HAP-1 (cell line): ENCODE measurements around the gene GAS2L1.

Source experiments
- DNase-seq, 2 experiments: peaks; one replicate each; pipeline ENCODE4 v3.0.0-alpha.2; 2016 to 2020; ENCODE audit warnings: low spot score in 2 of 2
- H3K27me3 ChIP-seq: fragments of 250-450 bp; sonication (Bioruptor Pico); 2 replicates; pipeline ENCODE4 v1.5.1; 2020; ENCODE audit warnings: low read depth, mild to moderate bottlenecking, moderate library complexity
- H3K36me3 ChIP-seq: fragments of 250-450 bp; sonication (Bioruptor Pico); replicated peaks from 2 replicates; pipeline ENCODE4 v1.5.1; 2020; ENCODE audit warnings: mild to moderate bottlenecking
- H3K4me1 ChIP-seq: fragments of 250-450 bp; sonication (Bioruptor Pico); 2 replicates; pipeline ENCODE4 v1.5.1; 2020; ENCODE audit warnings: mild to moderate bottlenecking
- H3K4me3 ChIP-seq: fragments of 250-450 bp; sonication (Bioruptor Pico); 2 replicates; pipeline ENCODE4 v1.5.1; 2020; ENCODE audit warnings: mild to moderate bottlenecking, moderate library complexity
- H3K9me3 ChIP-seq: fragments of 250-450 bp; sonication (Bioruptor Pico); 2 replicates; pipeline ENCODE4 v1.5.1; 2020; ENCODE audit warnings: mild to moderate bottlenecking, moderate library complexity
- in situ Hi-C: fragments of 300-500 bp; cut with MboI; formaldehyde crosslinking; loops from 3 replicates; pipeline ENCODE4 v1.14.3; 2020; ENCODE audit warnings: low sequenced_read_pairs, inconsistent platforms, mixed read lengths

GAS2L1 gene

GRCh38 chr22:29317827-29318454 lies 11.5 kb downstream of the GAS2L1 start:
- no peaks in the 10 kb centered on the region for H3K4me1 ChIP-seq
- in situ Hi-C loops: no loop called here
- peaks cover 11% of the 10 kb centered on the region for H3K27me3 ChIP-seq
- no peaks in the 10 kb centered on the region for H3K36me3 ChIP-seq
- H3K4me3 ChIP-seq: no peak overlapping the region
- H3K9me3 ChIP-seq: no peaks in the 10 kb centered on the region
- no peak for DNase-seq

DNA sequence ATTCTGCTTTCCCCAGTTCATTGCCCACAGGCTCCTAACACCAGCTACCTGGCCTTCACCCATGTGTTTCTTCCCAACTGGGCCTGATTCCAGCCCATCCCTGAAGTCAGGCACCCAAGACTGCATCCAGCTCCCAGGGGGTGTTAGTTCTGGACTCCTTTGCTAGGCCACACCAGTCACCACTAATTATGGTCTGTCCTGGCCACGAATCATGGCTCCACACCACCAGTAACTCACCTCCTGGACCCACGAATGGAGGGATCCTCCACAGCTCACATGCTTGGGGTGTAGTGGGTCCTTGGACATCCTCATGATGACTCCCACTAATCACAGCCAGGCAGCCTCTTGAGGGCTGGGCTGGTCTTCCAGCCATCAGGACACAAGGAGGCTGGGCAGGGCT lies 12.6 kb downstream of the GAS2L1 start:
- Histone ChIP-seq H3K27me3 (peaks cover 10% of the 10 kb centered on the region), H3K36me3 (no peaks in the 10 kb centered on the region), H3K9me3 (no peaks in the 10 kb centered on the region), H3K4me3 (no peak overlapping the region), H3K4me1 (no peaks in the 10 kb centered on the region)
- in situ Hi-C loops: no loop called here
- no peak for DNase-seq

- no peaks in the 10 kb centered on the region for H3K27me3 ChIP-seq
- no peaks in the 10 kb centered on the region for H3K36me3 ChIP-seq
- no peak for DNase-seq
- no peaks in the 10 kb centered on the region for H3K4me1 ChIP-seq
- H3K4me3 ChIP-seq: no peak overlapping the region
- in situ Hi-C loops: no loop called here
- H3K9me3 ChIP-seq: no peaks in the 10 kb centered on the region
Observed at GRCh38 chr22:29320546-29320945, 14.1 kb downstream of the GAS2L1 start.

GRCh38 chr22:29323641-29324040 lies 17.2 kb downstream of the GAS2L1 start:
- H3K9me3 ChIP-seq: no peaks in the 10 kb centered on the region
- H3K4me3 ChIP-seq: no peak overlapping the region
- in situ Hi-C loops: no loop called here
- H3K4me1 ChIP-seq: no peaks in the 10 kb centered on the region
- DNase-seq: no peak
- no peaks in the 10 kb centered on the region for H3K27me3 ChIP-seq
- peaks cover 14% of the 10 kb centered on the region for H3K36me3 ChIP-seq

- Histone ChIP-seq H3K27me3 (no peaks in the 10 kb centered on the region), H3K4me1 (no peaks in the 10 kb centered on the region), H3K4me3 (no peak overlapping the region), H3K36me3 (peaks cover 24% of the 10 kb centered on the region), H3K9me3 (no peaks in the 10 kb centered on the region)
- in situ Hi-C loops: no loop called here
- no peak for DNase-seq
Observed at GRCh38 chr22:29325356-29325755, 18.9 kb downstream of the GAS2L1 start.

- in situ Hi-C loops: no loop called here
- no peaks in the 10 kb centered on the region for H3K4me1 ChIP-seq
- no peak overlapping the region for H3K4me3 ChIP-seq
- DNase-seq: no peak
- no peaks in the 10 kb centered on the region for H3K27me3 ChIP-seq
- H3K9me3 ChIP-seq: no peaks in the 10 kb centered on the region
- peaks cover 24% of the 10 kb centered on the region for H3K36me3 ChIP-seq
Observed at GRCh38 chr22:29325785-29326315, 19.4 kb downstream of the GAS2L1 start.

GRCh38 chr22:29326481-29326880 lies 20.0 kb downstream of the GAS2L1 start:
- no peak overlapping the region for H3K4me3 ChIP-seq
- no peaks in the 10 kb centered on the region for H3K27me3 ChIP-seq
- in situ Hi-C loops: no loop called here
- no peaks in the 10 kb centered on the region for H3K4me1 ChIP-seq
- no peaks in the 10 kb centered on the region for H3K9me3 ChIP-seq
- DNase-seq: no peak
- H3K36me3 ChIP-seq: peaks cover 24% of the 10 kb centered on the region

DNA sequence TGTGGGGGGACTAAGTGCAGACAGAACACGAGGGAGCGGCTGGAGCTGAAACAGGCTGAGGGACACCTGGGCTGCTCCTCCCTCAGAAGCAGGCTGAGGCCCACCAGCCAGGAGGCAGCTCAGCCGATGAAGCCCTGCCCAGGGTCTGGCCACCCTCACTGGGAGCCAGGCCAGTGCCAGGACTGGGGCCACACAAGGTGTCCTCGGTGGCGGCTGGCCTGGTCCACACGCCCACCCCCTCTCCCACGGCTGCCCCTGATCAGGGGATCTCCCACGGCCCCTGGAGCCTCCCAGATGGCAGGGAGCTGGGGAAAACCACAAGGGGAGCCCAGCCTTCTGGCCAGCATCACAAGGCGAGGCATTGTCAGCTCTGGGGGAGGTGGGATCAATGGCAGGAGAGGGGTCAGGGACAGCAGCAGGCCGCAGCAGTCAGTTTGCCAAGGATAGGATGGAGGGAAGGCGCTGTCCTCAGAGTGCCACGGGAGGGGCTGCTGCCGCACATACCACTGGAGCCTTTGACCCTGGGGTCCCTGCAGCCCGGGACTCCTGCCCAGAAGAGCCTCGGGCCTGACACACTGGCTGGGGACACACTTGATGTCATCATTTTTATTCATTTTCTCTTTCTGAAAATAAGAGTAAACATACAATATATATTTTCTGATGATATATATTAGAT lies 20.8 kb downstream of the GAS2L1 start:
- Histone ChIP-seq H3K4me1 (no peaks in the 10 kb centered on the region), H3K4me3 (no peak overlapping the region), H3K9me3 (no peaks in the 10 kb centered on the region), H3K27me3 (no peaks in the 10 kb centered on the region), H3K36me3 (peaks cover 24% of the 10 kb centered on the region)
- in situ Hi-C loops: no loop called here
- DNase-seq: no peak

- DNase-seq: no peak
- H3K27me3 ChIP-seq: no peaks in the 10 kb centered on the region
- H3K4me1 ChIP-seq: no peaks in the 10 kb centered on the region
- peaks cover 24% of the 10 kb centered on the region for H3K36me3 ChIP-seq
- H3K9me3 ChIP-seq: no peaks in the 10 kb centered on the region
- H3K4me3 ChIP-seq: no peak overlapping the region
- in situ Hi-C loops: no loop called here
Observed at GRCh38 chr22:29328055-29328454, 21.6 kb downstream of the GAS2L1 start.

- DNase-seq: no peak
- Histone ChIP-seq H3K4me3 (no peak overlapping the region), H3K36me3 (peaks cover 27% of the 10 kb centered on the region), H3K4me1 (no peaks in the 10 kb centered on the region), H3K27me3 (no peaks in the 10 kb centered on the region), H3K9me3 (no peaks in the 10 kb centered on the region)
- in situ Hi-C loops: no loop called here
Observed at GRCh38 chr22:29328566-29329500, 22.4 kb downstream of the GAS2L1 start.

DNA sequence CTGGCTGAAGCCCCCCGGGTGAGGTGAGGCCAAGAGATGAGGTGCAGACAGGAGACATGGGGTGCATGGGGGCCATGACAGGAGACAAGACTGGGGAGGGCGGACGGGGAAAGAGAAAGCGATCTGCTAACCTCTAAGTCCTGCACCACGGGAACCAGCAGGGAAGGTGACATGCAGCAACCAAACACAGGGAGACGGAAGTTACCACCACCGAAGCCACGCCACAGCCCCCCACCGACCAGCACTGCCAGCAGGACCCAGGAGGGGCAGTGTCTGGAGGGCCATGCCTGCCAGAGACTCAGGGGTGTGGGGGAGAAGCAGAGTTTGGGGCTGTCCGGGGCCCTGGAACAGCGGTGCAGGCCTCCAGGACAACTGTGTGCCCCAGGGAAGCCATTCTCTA lies 23.1 kb downstream of the GAS2L1 start:
- no peaks in the 10 kb centered on the region for H3K4me1 ChIP-seq
- no peak for DNase-seq
- H3K36me3 ChIP-seq: peaks cover 30% of the 10 kb centered on the region
- H3K27me3 ChIP-seq: no peaks in the 10 kb centered on the region
- no peaks in the 10 kb centered on the region for H3K9me3 ChIP-seq
- in situ Hi-C loops: no loop called here
- no peak overlapping the region for H3K4me3 ChIP-seq

- H3K36me3 ChIP-seq: peaks cover 30% of the 10 kb centered on the region
- H3K4me1 ChIP-seq: no peaks in the 10 kb centered on the region
- in situ Hi-C loops: no loop called here
- H3K4me3 ChIP-seq: no peak overlapping the region
- DNase-seq: no peak
- H3K27me3 ChIP-seq: no peaks in the 10 kb centered on the region
- no peaks in the 10 kb centered on the region for H3K9me3 ChIP-seq
Observed at GRCh38 chr22:29330291-29330690, 23.8 kb downstream of the GAS2L1 start.

GRCh38 chr22:29330753-29331152 lies 24.3 kb downstream of the GAS2L1 start:
- Histone ChIP-seq H3K36me3 (peaks cover 30% of the 10 kb centered on the region), H3K27me3 (no peaks in the 10 kb centered on the region), H3K9me3 (no peaks in the 10 kb centered on the region), H3K4me3 (no peak overlapping the region), H3K4me1 (no peaks in the 10 kb centered on the region)
- DNase-seq: no peak
- in situ Hi-C loops: no loop called here

GRCh38 chr22:29331213-29331612 lies 24.8 kb downstream of the GAS2L1 start:
- in situ Hi-C loops: no loop called here
- no peak for DNase-seq
- Histone ChIP-seq H3K27me3 (no peaks in the 10 kb centered on the region), H3K4me3 (no peak overlapping the region), H3K9me3 (no peaks in the 10 kb centered on the region), H3K36me3 (peaks cover 33% of the 10 kb centered on the region), H3K4me1 (no peaks in the 10 kb centered on the region)
